Measurements from ENCODE around the gene GPR39.
A peak's percentile ranks its signal among the peaks of the same experiment; 100 is the strongest.

The GPR39 gene

DNA sequence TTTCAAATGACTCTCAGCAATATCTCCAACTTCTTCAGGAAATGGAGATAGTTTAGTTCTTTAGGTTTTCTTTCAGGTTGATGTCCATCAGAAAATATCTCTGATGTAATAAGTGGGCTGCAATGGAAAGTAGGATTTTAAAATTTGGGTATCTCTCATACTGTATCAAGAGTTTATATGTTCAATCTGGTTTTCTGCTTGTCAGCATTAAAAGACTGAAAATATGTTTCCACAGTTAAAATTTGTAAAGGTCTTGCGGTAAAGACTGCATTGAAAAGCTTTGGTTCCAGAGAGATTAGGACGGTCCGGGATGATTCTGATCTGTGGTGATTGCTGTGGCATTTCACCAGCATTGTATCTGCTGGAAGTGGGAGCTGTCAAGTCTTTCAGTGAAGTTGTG, 170.2 kb downstream of the GPR39 start:
- TF ChIP-seq POLR2A (IDR thresholded peaks at IDR 0.05; ENCODE audit: low read depth, low read length), result no peak
- DNase-seq (ENCODE audit: insufficient read length, low spot score), result no peak
- no peak for FAIRE-seq

DNA sequence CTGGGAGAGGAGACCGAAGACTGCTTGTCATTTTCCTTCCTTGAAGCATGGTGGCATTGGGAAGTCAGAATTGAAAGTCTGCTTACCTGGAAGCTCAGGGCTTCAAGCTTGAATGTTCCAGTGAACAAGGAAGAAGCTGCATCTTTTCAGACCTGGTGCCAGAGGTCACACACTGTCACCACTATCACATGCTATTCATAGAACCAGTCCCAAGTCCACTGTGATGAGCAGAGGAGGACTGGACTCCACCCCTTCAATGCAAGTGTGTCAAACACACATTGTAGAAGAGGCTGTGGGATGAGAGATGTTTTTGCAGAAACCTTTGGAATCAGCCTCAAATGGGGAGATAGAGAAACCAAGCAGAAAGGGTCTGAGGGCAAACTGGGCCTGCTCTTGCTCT, 172.0 kb downstream of the GPR39 start:
- DNase-seq (ENCODE audit: insufficient read length, low spot score) (no peak), FAIRE-seq (no peak)

GRCh38 chr2:132589111-132589830, 172.7 kb downstream of the GPR39 start:
- FAIRE-seq (no peak), DNase-seq (ENCODE audit: insufficient read length, low spot score) (no peak)
- TF ChIP-seq POLR2A (IDR thresholded peaks at IDR 0.05; ENCODE audit: low read depth, low read length), result no peak

More for the DNA sequence above, 172.0 kb downstream of the GPR39 start:
- TF ChIP-seq POLR2A (IDR thresholded peaks at IDR 0.05; ENCODE audit: low read depth, low read length), result no peak

- TF ChIP-seq POLR2A (IDR thresholded peaks at IDR 0.05; ENCODE audit: low read depth, low read length), result no peak
- DNase-seq (ENCODE audit: insufficient read length, low spot score), result no peak
- FAIRE-seq, result no peak
These were observed 173.4 kb downstream of the GPR39 start for GRCh38 chr2:132589966-132590365.

- DNase-seq (ENCODE audit: insufficient read length, low spot score) (no peak), FAIRE-seq (peak; percentile 11)
- TF ChIP-seq POLR2A (IDR thresholded peaks at IDR 0.05; ENCODE audit: low read depth, low read length), result no peak
These were observed 176.6 kb downstream of the GPR39 start for GRCh38 chr2:132593171-132593570.

GRCh38 chr2:132595186-132595585, 178.6 kb downstream of the GPR39 start:
- TF ChIP-seq POLR2A (IDR thresholded peaks at IDR 0.05; ENCODE audit: low read depth, low read length), result no peak
- FAIRE-seq, result no peak
- DNase-seq (ENCODE audit: insufficient read length, low spot score), result no peak

GRCh38 chr2:132595693-132596092, 179.1 kb downstream of the GPR39 start:
- no peak for TF ChIP-seq POLR2A (IDR thresholded peaks at IDR 0.05; ENCODE audit: low read depth, low read length)
- DNase-seq (ENCODE audit: insufficient read length, low spot score) (no peak), FAIRE-seq (no peak)

GRCh38 chr2:132597166-132597565, 180.6 kb downstream of the GPR39 start:
- TF ChIP-seq POLR2A (IDR thresholded peaks at IDR 0.05; ENCODE audit: low read depth, low read length), result no peak
- no peak for FAIRE-seq
- no peak for DNase-seq (ENCODE audit: insufficient read length, low spot score)

GRCh38 chr2:132597831-132598230, 181.2 kb downstream of the GPR39 start:
- FAIRE-seq, result no peak
- DNase-seq (ENCODE audit: insufficient read length, low spot score), result no peak
- TF ChIP-seq POLR2A (IDR thresholded peaks at IDR 0.05; ENCODE audit: low read depth, low read length), result no peak

DNA sequence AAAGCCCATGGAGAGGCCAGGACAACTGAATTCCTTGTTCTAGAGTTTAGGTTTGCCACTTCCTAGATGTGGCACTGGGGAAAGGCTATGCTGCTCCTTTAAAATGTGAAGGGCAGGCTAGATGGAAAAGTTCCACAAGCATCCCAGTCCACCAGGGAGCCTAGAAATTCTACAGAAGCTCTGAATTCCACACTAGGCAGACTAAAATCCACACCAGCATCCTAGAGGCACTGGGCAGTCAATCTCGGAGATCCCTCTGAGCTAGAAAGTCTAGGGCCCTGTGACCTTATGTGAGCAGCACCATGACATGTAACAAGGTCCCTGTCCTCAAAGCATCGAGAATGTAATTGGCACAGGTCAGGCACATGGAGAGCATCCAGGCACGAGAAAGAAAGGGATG, 181.9 kb downstream of the GPR39 start:
- DNase-seq (ENCODE audit: insufficient read length, low spot score) (no peak), FAIRE-seq (no peak)
- no peak for TF ChIP-seq POLR2A (IDR thresholded peaks at IDR 0.05; ENCODE audit: low read depth, low read length)

DNA sequence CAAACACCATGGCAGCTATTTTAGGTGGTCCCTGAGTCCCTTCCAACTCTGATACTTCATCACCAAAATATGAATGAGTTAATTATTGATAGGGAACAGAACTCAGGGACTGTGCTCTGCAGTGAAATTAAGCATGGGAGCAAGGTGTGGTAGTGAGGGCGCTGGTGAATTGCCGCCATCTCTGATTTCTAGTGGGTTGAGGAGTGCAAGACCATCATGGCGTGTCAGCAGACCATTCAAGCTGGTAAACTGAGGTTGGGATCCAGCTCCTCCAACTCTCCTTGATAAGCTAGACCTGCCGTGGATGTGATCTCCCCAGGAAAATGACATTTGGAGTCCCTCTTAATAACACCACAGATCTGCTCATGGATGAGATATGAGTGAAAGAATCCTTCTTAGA, 183.0 kb downstream of the GPR39 start:
- FAIRE-seq (no peak), DNase-seq (ENCODE audit: insufficient read length, low spot score) (no peak)
- TF ChIP-seq POLR2A (IDR thresholded peaks at IDR 0.05; ENCODE audit: low read depth, low read length), result no peak

GRCh38 chr2:132604561-132604960, 188.0 kb downstream of the GPR39 start:
- no peak for DNase-seq (ENCODE audit: insufficient read length, low spot score)
- no peak for FAIRE-seq
- TF ChIP-seq POLR2A (IDR thresholded peaks at IDR 0.05; ENCODE audit: low read depth, low read length), result no peak

- FAIRE-seq, result no peak
These were observed 188.9 kb downstream of the GPR39 start for GRCh38 chr2:132605236-132606180.

DNA sequence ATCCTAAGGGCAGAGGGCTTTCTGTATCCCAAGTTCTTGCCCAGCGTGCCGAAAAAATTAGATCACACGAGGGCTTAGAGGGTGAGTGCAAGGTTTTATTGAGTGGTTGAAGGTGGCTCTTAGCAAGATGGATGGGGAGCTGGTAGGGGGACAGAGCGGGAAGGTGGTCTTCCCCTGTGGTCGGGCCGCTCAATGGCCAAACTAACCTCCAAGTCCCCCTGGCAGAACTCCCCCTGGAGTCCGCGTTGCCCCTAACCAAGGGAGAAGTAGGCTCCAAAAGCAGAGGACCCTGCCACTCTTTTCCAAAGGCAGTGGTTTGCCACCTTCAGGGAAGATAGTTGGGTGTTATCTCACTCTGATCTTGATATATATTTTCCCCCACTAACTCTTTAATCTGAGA, 190.0 kb downstream of the GPR39 start:
- DNase-seq (ENCODE audit: insufficient read length, low spot score), result no peak
- TF ChIP-seq POLR2A (IDR thresholded peaks at IDR 0.05; ENCODE audit: low read depth, low read length), result no peak
- FAIRE-seq, result no peak

More at GRCh38 chr2:132605236-132606180, 188.9 kb downstream of the GPR39 start:
- DNase-seq (ENCODE audit: insufficient read length, low spot score), result no peak
- no peak for TF ChIP-seq POLR2A (IDR thresholded peaks at IDR 0.05; ENCODE audit: low read depth, low read length)

All from H54 (cell line).